Activated CD4-positive, alpha-beta T cell treated with anti-CD3 and anti-CD28 coated beads for 4 hours (primary cell): Measurements from ENCODE around the gene PSORS1C1.
"Not testable (repeated sequence)": the region's sequence is repeated elsewhere in the genome, so short reads cannot be mapped to it uniquely, and the experiment has no call there.

Experiments
- DNase-seq, 2 donors: peaks; one replicate each; pipeline ENCODE4 v3.0.0-alpha.2; 2020

PSORS1C1 gene

GRCh38 chr6:31114541-31114878 is at the start of gene PSORS1C1:
Gene PSORS1C1 (plus strand): TSS chr6:31114800. CDS start chr6:31129633, 14,833 bp downstream.
- no peak for DNase-seq

- DNase-seq: no peak
Observed at GRCh38 chr6:31065556-31065955, 49.0 kb upstream of the PSORS1C1 start.

- DNase-seq: not testable (repeated sequence)
Observed at GRCh38 chr6:31067028-31067427, 47.6 kb upstream of the PSORS1C1 start.

GRCh38 chr6:31067891-31068668 is 46.5 kb upstream of the PSORS1C1 start:
- not testable (repeated sequence) for DNase-seq

GRCh38 chr6:31068669-31069340 is 45.8 kb upstream of the PSORS1C1 start:
- DNase-seq: peak; percentile 64 to 66

- no peak for DNase-seq
Observed at GRCh38 chr6:31070711-31071197, 43.8 kb upstream of the PSORS1C1 start.

- DNase-seq: no peak
Observed at GRCh38 chr6:31074401-31074800, 40.2 kb upstream of the PSORS1C1 start.

GRCh38 chr6:31075528-31075927 is 39.1 kb upstream of the PSORS1C1 start:
- DNase-seq: no peak

- DNase-seq: no peak
Observed at GRCh38 chr6:31076611-31077010, 38.0 kb upstream of the PSORS1C1 start.

- peak; percentile 61 to 76 for DNase-seq
Observed at GRCh38 chr6:31079656-31080261, 34.8 kb upstream of the PSORS1C1 start.

GRCh38 chr6:31081872-31082271 is 32.7 kb upstream of the PSORS1C1 start:
- DNase-seq: no peak

GRCh38 chr6:31083742-31084354 is 30.8 kb upstream of the PSORS1C1 start:
- peak; percentile 16 to 38 for DNase-seq

GRCh38 chr6:31086788-31087440 is 27.7 kb upstream of the PSORS1C1 start:
- no peak for DNase-seq

GRCh38 chr6:31087494-31088089 is 27.0 kb upstream of the PSORS1C1 start:
- peak; percentile 86 to 91 for DNase-seq

- no peak for DNase-seq
Observed at GRCh38 chr6:31090275-31090972, 24.2 kb upstream of the PSORS1C1 start.

- no peak for DNase-seq
Observed at GRCh38 chr6:31090973-31091364, 23.6 kb upstream of the PSORS1C1 start.

- DNase-seq: no peak
Observed at GRCh38 chr6:31091680-31092079, 22.9 kb upstream of the PSORS1C1 start.

GRCh38 chr6:31092238-31092637 is 22.4 kb upstream of the PSORS1C1 start:
- DNase-seq: no peak

- no peak for DNase-seq
Observed at GRCh38 chr6:31092769-31093505, 21.7 kb upstream of the PSORS1C1 start.

GRCh38 chr6:31094389-31094881 is 20.2 kb upstream of the PSORS1C1 start:
- peak; percentile 14 to 20 for DNase-seq

GRCh38 chr6:31096215-31096614 is 18.4 kb upstream of the PSORS1C1 start:
- DNase-seq: no peak
